ENCODE measurements around the gene ATP8A1. TPM values are rescaled to one million over a fixed set of nuclear protein-coding genes. Genes with fewer than 3 reads are reported as not detected.
A peak's percentile ranks its signal among the peaks of the same experiment; 100 is the strongest.

The ATP8A1 gene
- total RNA-seq, 1 experiment from 2014 or later: 14.3 TPM

DNA sequence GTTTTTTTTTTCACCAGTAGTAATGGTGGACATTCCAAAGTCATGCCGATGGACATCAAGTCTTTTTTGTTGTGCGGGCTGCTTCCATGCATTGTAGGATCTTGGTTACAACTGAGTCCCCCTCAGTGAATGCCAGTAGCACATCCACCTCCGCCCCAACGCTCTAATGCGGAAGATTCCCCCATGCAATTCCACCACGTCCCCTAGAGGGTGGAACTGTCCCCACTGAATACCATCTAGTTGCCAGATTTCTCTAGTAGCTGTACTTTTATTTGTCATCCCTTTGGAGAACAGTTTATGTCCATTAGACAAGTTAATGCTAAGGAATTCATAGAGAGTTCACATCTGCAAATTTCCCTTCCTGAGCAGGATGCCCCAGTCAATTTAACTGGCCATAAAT is 252.9 kb downstream of the ATP8A1 start:
- Mint-ChIP-seq H3K27me3 (ENCODE audit: low read depth) (peaks cover 25% of the 10 kb centered on the region), H3K36me3 (no peaks in the 10 kb centered on the region), H3K27ac (no peak overlapping the region), H3K4me3 (no peak overlapping the region), H3K4me1 (peaks cover 58% of the 10 kb centered on the region), H3K9me3 (no peaks in the 10 kb centered on the region)
- TF ChIP-seq ESRRA (CRISPR knock-in tag; IDR thresholded peaks at IDR 0.05; ENCODE audit: borderline replicate concordance) (no peak), FOXP4 (CRISPR knock-in tag; IDR thresholded peaks at IDR 0.05) (no peak), ZNF416 (CRISPR knock-in tag; IDR thresholded peaks at IDR 0.05) (no peak), EMX1 (CRISPR knock-in tag; IDR thresholded peaks at IDR 0.05) (no peak), CTCF (IDR thresholded peaks at IDR 0.05) (peak; percentile 56)
- ATAC-seq: peak; percentile 62
- POLR2A ChIA-PET: interaction anchor here (0.6 kb wide), 1 partner anchor 33 kb away, joined by 3 read pairs; no protein-coding TSS in a partner anchor
- peak; percentile 40 for DNase-seq (ENCODE audit: low spot score)
- CTCF ChIA-PET: interaction anchor here (0.6 to 6.6 kb wide), 10 partner anchors 9 to 114 kb away, joined by 3 to 66 read pairs (median 3); no protein-coding TSS in a partner anchor

- POLR2A ChIA-PET: no interaction called here
- peaks cover 50% of the 10 kb centered on the region for H3K27me3 Mint-ChIP-seq (ENCODE audit: low read depth)
- no peaks in the 10 kb centered on the region for H3K36me3 Mint-ChIP-seq
- no peak for ATAC-seq
- H3K27ac Mint-ChIP-seq: no peak overlapping the region
- no peak overlapping the region for H3K4me3 Mint-ChIP-seq
- CTCF ChIA-PET: interaction anchor here (0.7 to 6.6 kb wide), 6 partner anchors 11 to 117 kb away, joined by 3 to 66 read pairs (median 4); no protein-coding TSS in a partner anchor
- no peak for DNase-seq (ENCODE audit: low spot score)
- H3K4me1 Mint-ChIP-seq: peaks cover 51% of the 10 kb centered on the region
- no peaks in the 10 kb centered on the region for H3K9me3 Mint-ChIP-seq
- TF ChIP-seq NR3C1 (CRISPR knock-in tag; conservative IDR thresholded peaks at IDR 0.05; ENCODE audit: low read depth): no peak
- TF ChIP-seq GABPB1 (CRISPR knock-in tag; IDR thresholded peaks at IDR 0.05): no peak
- no peak for TF ChIP-seq EMX1 (CRISPR knock-in tag; IDR thresholded peaks at IDR 0.05)
- TF ChIP-seq, protein P1, sequence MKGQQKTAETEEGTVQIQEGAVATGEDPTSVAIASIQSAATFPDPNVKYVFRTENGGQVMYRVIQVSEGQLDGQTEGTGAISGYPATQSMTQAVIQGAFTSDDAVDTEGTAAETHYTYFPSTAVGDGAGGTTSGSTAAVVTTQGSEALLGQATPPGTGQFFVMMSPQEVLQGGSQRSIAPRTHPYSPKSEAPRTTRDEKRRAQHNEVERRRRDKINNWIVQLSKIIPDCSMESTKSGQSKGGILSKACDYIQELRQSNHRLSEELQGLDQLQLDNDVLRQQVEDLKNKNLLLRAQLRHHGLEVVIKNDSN (CRISPR knock-in tag; IDR thresholded peaks at IDR 0.05): no peak
- TF ChIP-seq, protein P2, sequence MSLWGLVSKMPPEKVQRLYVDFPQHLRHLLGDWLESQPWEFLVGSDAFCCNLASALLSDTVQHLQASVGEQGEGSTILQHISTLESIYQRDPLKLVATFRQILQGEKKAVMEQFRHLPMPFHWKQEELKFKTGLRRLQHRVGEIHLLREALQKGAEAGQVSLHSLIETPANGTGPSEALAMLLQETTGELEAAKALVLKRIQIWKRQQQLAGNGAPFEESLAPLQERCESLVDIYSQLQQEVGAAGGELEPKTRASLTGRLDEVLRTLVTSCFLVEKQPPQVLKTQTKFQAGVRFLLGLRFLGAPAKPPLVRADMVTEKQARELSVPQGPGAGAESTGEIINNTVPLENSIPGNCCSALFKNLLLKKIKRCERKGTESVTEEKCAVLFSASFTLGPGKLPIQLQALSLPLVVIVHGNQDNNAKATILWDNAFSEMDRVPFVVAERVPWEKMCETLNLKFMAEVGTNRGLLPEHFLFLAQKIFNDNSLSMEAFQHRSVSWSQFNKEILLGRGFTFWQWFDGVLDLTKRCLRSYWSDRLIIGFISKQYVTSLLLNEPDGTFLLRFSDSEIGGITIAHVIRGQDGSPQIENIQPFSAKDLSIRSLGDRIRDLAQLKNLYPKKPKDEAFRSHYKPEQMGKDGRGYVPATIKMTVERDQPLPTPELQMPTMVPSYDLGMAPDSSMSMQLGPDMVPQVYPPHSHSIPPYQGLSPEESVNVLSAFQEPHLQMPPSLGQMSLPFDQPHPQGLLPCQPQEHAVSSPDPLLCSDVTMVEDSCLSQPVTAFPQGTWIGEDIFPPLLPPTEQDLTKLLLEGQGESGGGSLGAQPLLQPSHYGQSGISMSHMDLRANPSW (CRISPR knock-in tag; conservative IDR thresholded peaks at IDR 0.05; ENCODE audit: low read depth): no peak
- no peak for TF ChIP-seq ZBTB43 (CRISPR knock-in tag; IDR thresholded peaks at IDR 0.05)
- TF ChIP-seq, protein P3, sequence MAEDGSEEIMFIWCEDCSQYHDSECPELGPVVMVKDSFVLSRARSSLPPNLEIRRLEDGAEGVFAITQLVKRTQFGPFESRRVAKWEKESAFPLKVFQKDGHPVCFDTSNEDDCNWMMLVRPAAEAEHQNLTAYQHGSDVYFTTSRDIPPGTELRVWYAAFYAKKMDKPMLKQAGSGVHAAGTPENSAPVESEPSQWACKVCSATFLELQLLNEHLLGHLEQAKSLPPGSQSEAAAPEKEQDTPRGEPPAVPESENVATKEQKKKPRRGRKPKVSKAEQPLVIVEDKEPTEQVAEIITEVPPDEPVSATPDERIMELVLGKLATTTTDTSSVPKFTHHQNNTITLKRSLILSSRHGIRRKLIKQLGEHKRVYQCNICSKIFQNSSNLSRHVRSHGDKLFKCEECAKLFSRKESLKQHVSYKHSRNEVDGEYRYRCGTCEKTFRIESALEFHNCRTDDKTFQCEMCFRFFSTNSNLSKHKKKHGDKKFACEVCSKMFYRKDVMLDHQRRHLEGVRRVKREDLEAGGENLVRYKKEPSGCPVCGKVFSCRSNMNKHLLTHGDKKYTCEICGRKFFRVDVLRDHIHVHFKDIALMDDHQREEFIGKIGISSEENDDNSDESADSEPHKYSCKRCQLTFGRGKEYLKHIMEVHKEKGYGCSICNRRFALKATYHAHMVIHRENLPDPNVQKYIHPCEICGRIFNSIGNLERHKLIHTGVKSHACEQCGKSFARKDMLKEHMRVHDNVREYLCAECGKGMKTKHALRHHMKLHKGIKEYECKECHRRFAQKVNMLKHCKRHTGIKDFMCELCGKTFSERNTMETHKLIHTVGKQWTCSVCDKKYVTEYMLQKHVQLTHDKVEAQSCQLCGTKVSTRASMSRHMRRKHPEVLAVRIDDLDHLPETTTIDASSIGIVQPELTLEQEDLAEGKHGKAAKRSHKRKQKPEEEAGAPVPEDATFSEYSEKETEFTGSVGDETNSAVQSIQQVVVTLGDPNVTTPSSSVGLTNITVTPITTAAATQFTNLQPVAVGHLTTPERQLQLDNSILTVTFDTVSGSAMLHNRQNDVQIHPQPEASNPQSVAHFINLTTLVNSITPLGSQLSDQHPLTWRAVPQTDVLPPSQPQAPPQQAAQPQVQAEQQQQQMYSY (CRISPR knock-in tag; IDR thresholded peaks at IDR 0.05): no peak
- no peak for TF ChIP-seq AFF4 (CRISPR knock-in tag; IDR thresholded peaks at IDR 0.05; ENCODE audit: borderline replicate concordance)
- no peak for TF ChIP-seq ZBTB21 (CRISPR knock-in tag; IDR thresholded peaks at IDR 0.05; ENCODE audit: borderline replicate concordance)
- TF ChIP-seq CREM (CRISPR knock-in tag; IDR thresholded peaks at IDR 0.05): no peak
- TF ChIP-seq ATF2 (CRISPR knock-in tag; IDR thresholded peaks at IDR 0.05; ENCODE audit: borderline replicate concordance, low read depth): no peak
- TF ChIP-seq FOXJ3 (CRISPR knock-in tag; IDR thresholded peaks at IDR 0.05; ENCODE audit: borderline replicate concordance): no peak
Measured at GRCh38 chr4:42401171-42401570, 255.7 kb downstream of the ATP8A1 start.
